Activated T-helper 1 cell treated with anti-CD3 and anti-CD28 coated beads, Interleukin-2, amount 50 U/mL, for 16 hours (primary cell): ENCODE results near the gene EPHA10.
"Not testable (repeated sequence)": the region's sequence is repeated elsewhere in the genome, so short reads cannot be mapped to it uniquely, and the experiment has no call there.

Source experiments
- DNase-seq, 2 donors: peaks; one replicate each; pipeline ENCODE4 v3.0.0-alpha.2; 2020; ENCODE audit warnings: low read depth in 1 of 2, low spot score in 1 of 2

EPHA10 gene

GRCh38 chr1:37771440-37771839 lies 6.5 kb upstream of the EPHA10 start:
- DNase-seq: not testable (repeated sequence)

GRCh38 chr1:37767488-37767887 lies 2.6 kb upstream of the EPHA10 start:
- no peak for DNase-seq

- DNase-seq: no peak
Observed at GRCh38 chr1:37765916-37766664, 1.2 kb upstream of the EPHA10 start.

GRCh38 chr1:37764414-37764825 lies 500 bp downstream of the EPHA10 start:
- DNase-seq: no peak

GRCh38 chr1:37763791-37764413 lies 1.0 kb downstream of the EPHA10 start:
- no peak for DNase-seq

- DNase-seq: no peak
Observed at GRCh38 chr1:37762516-37762915, 2.4 kb downstream of the EPHA10 start.

GRCh38 chr1:37761416-37762095 lies 3.4 kb downstream of the EPHA10 start:
- no peak for DNase-seq

- no peak for DNase-seq
Observed at GRCh38 chr1:37759451-37759850, 5.5 kb downstream of the EPHA10 start.

GRCh38 chr1:37755951-37756560 lies 8.9 kb downstream of the EPHA10 start:
- DNase-seq: no peak

- no peak for DNase-seq
Observed at GRCh38 chr1:37755290-37755689, 9.6 kb downstream of the EPHA10 start.

- DNase-seq: no peak
Observed at GRCh38 chr1:37753473-37754321, 11.2 kb downstream of the EPHA10 start.

GRCh38 chr1:37752583-37753471 lies 12.1 kb downstream of the EPHA10 start:
- no peak for DNase-seq

- no peak for DNase-seq
Observed at GRCh38 chr1:37752213-37752582, 12.7 kb downstream of the EPHA10 start.

GRCh38 chr1:37748565-37748964 lies 16.4 kb downstream of the EPHA10 start:
- DNase-seq: no peak

GRCh38 chr1:37746806-37747205 lies 18.1 kb downstream of the EPHA10 start:
- no peak for DNase-seq

GRCh38 chr1:37741662-37742061 lies 23.3 kb downstream of the EPHA10 start:
- no peak for DNase-seq

- no peak for DNase-seq
Observed at GRCh38 chr1:37741130-37741529, 23.8 kb downstream of the EPHA10 start.

- no peak for DNase-seq
Observed at GRCh38 chr1:37739222-37739621, 25.7 kb downstream of the EPHA10 start.

GRCh38 chr1:37738619-37739018 lies 26.3 kb downstream of the EPHA10 start:
- DNase-seq: not testable (repeated sequence)

GRCh38 chr1:37737975-37738374 lies 26.9 kb downstream of the EPHA10 start:
- DNase-seq: not testable (repeated sequence)
